Astrocyte (in vitro differentiated cells and primary cell): ENCODE data around the gene NPAS3. TPM values are rescaled to one million over a fixed set of nuclear protein-coding genes. Genes with fewer than 3 reads are reported as not detected.
A peak's percentile ranks its signal among the peaks of the same experiment; 100 is the strongest.

Experiments used
- DNase-seq: peaks from one replicate; pipeline ENCODE4 v3.0.0-alpha.2; 2010; ENCODE audit warnings: low read depth
- FAIRE-seq: peaks from 2 replicates; lab custom pipeline; 2011; peaks lifted over from hg19 to GRCh38; lab: Jason Lieb, UNC
- H2AFZ ChIP-seq: 2 replicates; pipeline ENCODE4 v1.6.0; 2012; ENCODE audit warnings: low read depth, low read length, inconsistent platforms
- H3K27ac ChIP-seq: 2 replicates; pipeline ENCODE4 v1.5.1; 2011; ENCODE audit warnings: low read depth, low read length, inconsistent platforms
- H3K27me3 ChIP-seq: 2 replicates; pipeline ENCODE4 v1.6.0; 2011; ENCODE audit warnings: low read length, inconsistent platforms; ENCODE audit not compliant: insufficient read depth
- H3K36me3 ChIP-seq: 2 replicates; pipeline ENCODE4 v1.5.1; 2011; ENCODE audit warnings: low read length, inconsistent platforms; ENCODE audit not compliant: insufficient read depth
- H3K4me1 ChIP-seq: 2 replicates; pipeline ENCODE4 v1.5.1; 2011; ENCODE audit warnings: low read length, inconsistent platforms; ENCODE audit not compliant: insufficient read depth
- H3K4me2 ChIP-seq: 2 replicates; pipeline ENCODE4 v1.6.0; 2012; ENCODE audit warnings: low read length, inconsistent platforms
- H3K4me3 ChIP-seq: 2 replicates; pipeline ENCODE4 v1.5.1; 2011; ENCODE audit warnings: low read depth, mild to moderate bottlenecking, low read length, inconsistent platforms; ENCODE audit not compliant: insufficient read depth
- H3K79me2 ChIP-seq: 2 replicates; pipeline ENCODE4 v1.6.0; 2012; ENCODE audit warnings: mild to moderate bottlenecking, low read length, inconsistent platforms; ENCODE audit not compliant: insufficient read depth
- H3K9ac ChIP-seq: 2 replicates; pipeline ENCODE4 v1.6.0; 2012; ENCODE audit warnings: mild to moderate bottlenecking, low read length, inconsistent platforms
- H3K9me3 ChIP-seq: 2 replicates; pipeline ENCODE4 v1.5.1; 2012; ENCODE audit warnings: low read depth, mild to moderate bottlenecking, low read length, inconsistent platforms; ENCODE audit not compliant: insufficient read depth
- H4K20me1 ChIP-seq: 2 replicates; pipeline ENCODE4 v1.6.0; 2012; ENCODE audit warnings: low read length, inconsistent platforms; ENCODE audit not compliant: insufficient read depth
- H3K27ac Mint-ChIP-seq: one replicate; pipeline ENCODE4 v1.8.0; 2021; ENCODE audit warnings: mild to moderate bottlenecking, mixed read lengths; ENCODE audit not compliant: unreplicated experiment
- H3K27me3 Mint-ChIP-seq: one replicate; pipeline ENCODE4 v1.8.0; 2021; ENCODE audit warnings: low read depth, mixed read lengths; ENCODE audit not compliant: unreplicated experiment
- H3K36me3 Mint-ChIP-seq: one replicate; pipeline ENCODE4 v1.8.0; 2021; ENCODE audit warnings: low read depth, mixed read lengths; ENCODE audit not compliant: unreplicated experiment
- H3K4me1 Mint-ChIP-seq: one replicate; pipeline ENCODE4 v1.8.0; 2021; ENCODE audit warnings: low read depth, mixed read lengths; ENCODE audit not compliant: unreplicated experiment
- H3K4me3 Mint-ChIP-seq: one replicate; pipeline ENCODE4 v1.8.0; 2021; ENCODE audit warnings: mild to moderate bottlenecking, moderate library complexity, mixed read lengths; ENCODE audit not compliant: unreplicated experiment
- H3K9me3 Mint-ChIP-seq: one replicate; pipeline ENCODE4 v1.8.0; 2021; ENCODE audit warnings: mild to moderate bottlenecking, mixed read lengths; ENCODE audit not compliant: unreplicated experiment
- CTCF ChIP-seq: IDR thresholded peaks from 2 replicates; pipeline ENCODE4 v1.5.1; 2011; ENCODE audit warnings: low read depth, mild to moderate bottlenecking, inconsistent platforms, low read length, moderate library complexity; ENCODE audit not compliant: insufficient read depth
- EZH2 ChIP-seq: IDR thresholded peaks from 2 replicates; pipeline ENCODE4 v1.6.1; 2012; ENCODE audit warnings: mild to moderate bottlenecking, low read length, inconsistent platforms; ENCODE audit not compliant: insufficient read depth
- total RNA-seq: library from RNA; stranded (reverse); gene quantifications from 2 replicates; pipeline ENCODE4 v1.2.1, GENCODE V29; 2021

Gene NPAS3
- total RNA-seq, 1 donor from 2014 or later = 2.6 TPM

GRCh38 chr14:33229269-33229929 lies 290.7 kb downstream of the NPAS3 start:
- H3K9me3 Mint-ChIP-seq = no peaks in the 10 kb centered on the region
- no peak overlapping the region for H3K4me3 ChIP-seq
- peak; percentile 16 for DNase-seq
- no peaks in the 10 kb centered on the region for H3K36me3 ChIP-seq
- peaks cover 8% of the 10 kb centered on the region for H3K4me1 Mint-ChIP-seq
- H3K36me3 Mint-ChIP-seq = no peaks in the 10 kb centered on the region
- H3K27ac Mint-ChIP-seq = no peak overlapping the region
- no peak for TF ChIP-seq CTCF
- TF ChIP-seq EZH2 = no peak
- H3K9me3 ChIP-seq = no peaks in the 10 kb centered on the region
- H3K27me3 Mint-ChIP-seq = peaks cover 3% of the 10 kb centered on the region
- H3K27me3 ChIP-seq = no peaks in the 10 kb centered on the region
- H4K20me1 ChIP-seq = no peaks in the 10 kb centered on the region
- H3K4me2 ChIP-seq = no peak overlapping the region
- H3K9ac ChIP-seq = no peak overlapping the region
- H3K4me1 ChIP-seq = no peaks in the 10 kb centered on the region
- H3K27ac ChIP-seq = no peak overlapping the region
- FAIRE-seq = no peak
- H3K79me2 ChIP-seq = no peaks in the 10 kb centered on the region
- no peak overlapping the region for H2AFZ ChIP-seq
- no peak overlapping the region for H3K4me3 Mint-ChIP-seq

- peaks cover 8% of the 10 kb centered on the region for H3K4me1 Mint-ChIP-seq
- Histone ChIP-seq H3K9me3 (no peaks in the 10 kb centered on the region), H4K20me1 (no peaks in the 10 kb centered on the region), H3K79me2 (no peaks in the 10 kb centered on the region), H3K27ac (no peak overlapping the region), H3K36me3 (no peaks in the 10 kb centered on the region), H2AFZ (no peak overlapping the region), H3K4me2 (no peak overlapping the region), H3K9ac (no peak overlapping the region), H3K27me3 (no peaks in the 10 kb centered on the region), H3K4me3 (no peak overlapping the region), H3K4me1 (no peaks in the 10 kb centered on the region)
- peak; percentile 9 for FAIRE-seq
- H3K27ac Mint-ChIP-seq = no peak overlapping the region
- H3K27me3 Mint-ChIP-seq = peaks cover 3% of the 10 kb centered on the region
- no peaks in the 10 kb centered on the region for H3K36me3 Mint-ChIP-seq
- TF ChIP-seq EZH2 (no peak), CTCF (no peak)
- H3K9me3 Mint-ChIP-seq = no peaks in the 10 kb centered on the region
- no peak overlapping the region for H3K4me3 Mint-ChIP-seq
- peak; percentile 12 for DNase-seq
These were observed 291.3 kb downstream of the NPAS3 start for GRCh38 chr14:33230021-33230420.

- no peak overlapping the region for H3K27ac ChIP-seq
- no peaks in the 10 kb centered on the region for H3K4me1 ChIP-seq
- no peaks in the 10 kb centered on the region for H3K79me2 ChIP-seq
- H3K9ac ChIP-seq = no peak overlapping the region
- H2AFZ ChIP-seq = no peak overlapping the region
- peaks cover 8% of the 10 kb centered on the region for H3K4me1 Mint-ChIP-seq
- no peak overlapping the region for H3K4me3 Mint-ChIP-seq
- H3K4me2 ChIP-seq = no peak overlapping the region
- H3K9me3 ChIP-seq = no peaks in the 10 kb centered on the region
- TF ChIP-seq CTCF (no peak), EZH2 (no peak)
- H3K27ac Mint-ChIP-seq = no peak overlapping the region
- no peaks in the 10 kb centered on the region for H3K36me3 ChIP-seq
- DNase-seq (no peak), FAIRE-seq (no peak)
- no peaks in the 10 kb centered on the region for H3K27me3 ChIP-seq
- H3K9me3 Mint-ChIP-seq = no peaks in the 10 kb centered on the region
- no peak overlapping the region for H3K4me3 ChIP-seq
- H4K20me1 ChIP-seq = no peaks in the 10 kb centered on the region
- no peaks in the 10 kb centered on the region for H3K36me3 Mint-ChIP-seq
- H3K27me3 Mint-ChIP-seq = peaks cover 3% of the 10 kb centered on the region
These were observed 293.4 kb downstream of the NPAS3 start for GRCh38 chr14:33232031-33232430.
